HepG2 (cell line): Measurements from ENCODE around the gene GPATCH8. TPM values are rescaled to one million over a fixed set of nuclear protein-coding genes. Genes with fewer than 3 reads are reported as not detected.

Experiments used
- ATAC-seq: fragments of 200-7000 bp; cut with Tn5 transposase; 3 replicates; pipeline ENCODE4 v1.9.1; 2020; ENCODE audit warnings: mild to moderate bottlenecking, moderate library complexity
- BruUV-seq: library from RNA; stranded (reverse); fragments of 400-500 nt; replicated peaks from 2 replicates; lab custom pipeline; 2021; lab: Mats Ljungman, UMichigan
- CTCF ChIA-PET: fragments of 300-600 bp; formaldehyde crosslinking; extraction: SDS; loops from one replicate; lab custom pipeline; 2021; ENCODE audit warnings: low total read pairs, inconsistent platforms, low intra/inter-chr PET ratio; lab: Yijun Ruan, JAX
- POLR2A ChIA-PET: fragments of 350-600 bp; sonication (Branson Sonifier 250); formaldehyde crosslinking; loops from one replicate; lab custom pipeline; 2020; ENCODE audit warnings: antibody characterized with exemption, inconsistent platforms; lab: Yijun Ruan, JAX
- DNase-seq: peaks from one replicate; pipeline ENCODE4 v3.0.0-alpha.2; 2015; ENCODE audit warnings: low spot score
- FAIRE-seq: peaks from 3 replicates; lab custom pipeline; 2011; peaks lifted over from hg19 to GRCh38; lab: Jason Lieb, UNC
- H2AFZ ChIP-seq: one replicate; pipeline ENCODE4 v1.6.1; 2011; ENCODE audit warnings: low read length, inconsistent platforms
- H3K27ac ChIP-seq: fragments of 300-600 bp; 3 replicates; pipeline ENCODE4 v1.8.0; 2011; ENCODE audit warnings: mixed run types, mild to moderate bottlenecking, mixed read lengths, low read length, inconsistent platforms; ENCODE audit not compliant: insufficient read depth; ENCODE audit errors: extremely low read length
- H3K27me3 ChIP-seq, 2 experiments: fragments of 200-600 bp in 1 of 2; 2 replicates in 1 of 2; 3 replicates in 1 of 2; pipeline versions ENCODE4 v1.6.0 to v1.8.0; 2011; ENCODE audit warnings: low read length in 2 of 2, mild to moderate bottlenecking in 2 of 2, moderate library complexity in 2 of 2, inconsistent platforms in 1 of 2; ENCODE audit not compliant: insufficient read depth in 2 of 2, control insufficient read depth in 1 of 2
- H3K36me3 ChIP-seq, 2 experiments: fragments of 200-600 bp in 1 of 2; replicated peaks in 1 of 2; 2 replicates in 1 of 2; 3 replicates in 1 of 2; pipeline versions ENCODE4 v1.5.1 to v1.8.0; 2011; ENCODE audit warnings: low read length in 2 of 2, inconsistent platforms in 1 of 2; ENCODE audit not compliant: insufficient read depth in 2 of 2, control insufficient read depth in 1 of 2
- H3K4me1 ChIP-seq: 2 replicates; pipeline ENCODE4 v1.5.1; 2012; ENCODE audit warnings: low read length, inconsistent platforms; ENCODE audit not compliant: insufficient read depth
- H3K4me2 ChIP-seq: 2 replicates; pipeline ENCODE4 v1.6.0; 2011; ENCODE audit warnings: low read depth, low read length, inconsistent platforms
- H3K4me3 ChIP-seq, 3 experiments: fragments of 200-600 bp in 1 of 3; sonication (generic), shearing (Covaris generic) in 1 of 3; replicated peaks in 1 of 3; 2 replicates each; pipeline ENCODE4 v1.5.1; 2011 to 2016; ENCODE audit warnings: low read length in 3 of 3, inconsistent platforms in 2 of 3, low read depth in 2 of 3, mild to moderate bottlenecking in 2 of 3, control low read depth in 1 of 3, mixed read lengths in 1 of 3; ENCODE audit not compliant: insufficient read depth in 1 of 3
- H3K79me2 ChIP-seq: one replicate; pipeline ENCODE4 v1.6.1; 2011; ENCODE audit warnings: low read length, inconsistent platforms; ENCODE audit not compliant: insufficient read depth
- H3K9ac ChIP-seq: 2 replicates; pipeline ENCODE4 v1.6.0; 2011; ENCODE audit warnings: mild to moderate bottlenecking, low read depth, low read length, inconsistent platforms; ENCODE audit not compliant: insufficient read depth
- H3K9me3 ChIP-seq: 2 replicates; pipeline ENCODE4 v1.5.1; 2012; ENCODE audit warnings: mild to moderate bottlenecking, low read length
- H4K20me1 ChIP-seq: 2 replicates; pipeline ENCODE4 v1.6.0; 2011; ENCODE audit warnings: inconsistent platforms, mild to moderate bottlenecking, low read length, moderate library complexity; ENCODE audit not compliant: insufficient read depth
- CAMTA2 ChIP-seq: sonication (generic); formaldehyde crosslinking; IDR thresholded peaks from 2 replicates; pipeline ENCODE4 v1.4.0; 2020; ENCODE audit warnings: mild to moderate bottlenecking, missing genetic modification reagents, borderline replicate concordance
- HDAC1 ChIP-seq: sonication (generic); formaldehyde crosslinking; IDR thresholded peaks from 2 replicates; pipeline ENCODE4 v1.5.1; 2020; ENCODE audit warnings: mild to moderate bottlenecking, missing genetic modification reagents
- KDM2A ChIP-seq: sonication (generic); formaldehyde crosslinking; IDR thresholded peaks from 2 replicates; pipeline ENCODE4 v1.4.0; 2020; ENCODE audit warnings: low read depth, missing genetic modification reagents, borderline replicate concordance
- MAZ ChIP-seq, 2 experiments: sonication (generic) in 1 of 2; formaldehyde crosslinking in 1 of 2; IDR thresholded peaks; 2 replicates each; pipeline versions ENCODE4 v1.5.0 to v1.6.1; 2012 to 2020; ENCODE audit warnings: low read depth in 2 of 2, mild to moderate bottlenecking in 2 of 2, borderline replicate concordance in 1 of 2, improper control_type of control experiment in 1 of 2, low read length in 1 of 2, missing genetic modification reagents in 1 of 2, moderate library complexity in 1 of 2
- SALL1 ChIP-seq: sonication (generic); formaldehyde crosslinking; IDR thresholded peaks from 2 replicates; pipeline ENCODE4 v1.8.0; 2022; ENCODE audit warnings: mild to moderate bottlenecking, missing genetic modification reagents
- SAP130 ChIP-seq: IDR thresholded peaks from 2 replicates; pipeline ENCODE4 v1.6.1; 2016; ENCODE audit warnings: low read depth
- SP1 ChIP-seq, 2 experiments: fragments of 450-650 bp in 1 of 2; sonication (generic) in 1 of 2; formaldehyde crosslinking in 1 of 2; IDR thresholded peaks; 2 replicates each; pipeline versions ENCODE4 v1.4.0 to v1.6.1; 2016 to 2020; ENCODE audit warnings: missing genetic modification reagents in 1 of 2
- ZKSCAN8 ChIP-seq: IDR thresholded peaks from 2 replicates; pipeline ENCODE4 v1.6.1; 2016; ENCODE audit warnings: borderline replicate concordance, missing genetic modification reagents, missing compliant biosample characterization
- ZMYM2 ChIP-seq: sonication (generic); formaldehyde crosslinking; IDR thresholded peaks from 2 replicates; pipeline ENCODE4 v1.8.0; 2022; ENCODE audit warnings: mild to moderate bottlenecking, missing genetic modification reagents
- ZNF589 ChIP-seq: sonication (generic); formaldehyde crosslinking; conservative IDR thresholded peaks from 2 replicates; pipeline ENCODE4 v1.8.0; 2022; ENCODE audit warnings: mild to moderate bottlenecking, moderate library complexity, missing genetic modification reagents
- ZNF788 ChIP-seq: sonication (generic); formaldehyde crosslinking; IDR thresholded peaks from 2 replicates; pipeline ENCODE4 v1.5.0; 2020; ENCODE audit warnings: mild to moderate bottlenecking, missing genetic modification reagents, borderline replicate concordance
- WGBS: methylation state at CpG from one replicate; pipeline ENCODE4 v1.1.6; 2017; ENCODE audit warnings: low lambda C conversion rate; 5-methylcytosine and 5-hydroxymethylcytosine counted together
- in situ Hi-C: cut with HindIII; loops from 2 replicates; pipeline ENCODE4 v1.10.0; 2017; ENCODE audit warnings: low pct_unique_long_range_greater_than_20kb; ENCODE audit not compliant: extremely low pct_ligation_motif_present
- intact Hi-C: fragments of 100-400 bp; cut with micrococcal nuclease; formaldehyde crosslinking; loops from one replicate; pipeline ENCODE4 v1.10.0; 2022; ENCODE audit not compliant: unreplicated experiment
- polyA plus RNA-seq, 8 experiments: library from polyadenylated mRNA; depleted of rRNA in 3 of 8; stranded (reverse) in 7 of 8; unstranded in 1 of 8; fragments of >200 nt; fragmentation: Illumina TruSeq in 4 of 8; extraction: Trizol in 4 of 8; gene quantifications; 2 replicates each; pipeline versions ENCODE4 v1.2.1 to v1.2.3, GENCODE V29; 2011 to 2016; ENCODE audit warnings: low read depth in 4 of 8, missing spikeins in 1 of 8, mixed read lengths in 1 of 8; ENCODE audit not compliant: insufficient read depth in 1 of 8
- total RNA-seq, 5 experiments: library from RNA; depleted of rRNA; stranded (reverse); fragments of >200 nt; fragmentation: Illumina TruSeq; extraction: Trizol; gene quantifications; 2 replicates each; pipeline ENCODE4 v1.2.3, GENCODE V29; 2016; ENCODE audit warnings: low read depth in 1 of 5
- TF ChIP-seq, protein P1 (sequence below): sonication (generic); formaldehyde crosslinking; IDR thresholded peaks from 2 replicates; pipeline ENCODE4 v1.5.0; 2020; ENCODE audit warnings: mild to moderate bottlenecking, missing genetic modification reagents, moderate library complexity
- TF ChIP-seq, protein P2 (sequence below): sonication (generic); formaldehyde crosslinking; IDR thresholded peaks from 2 replicates; pipeline ENCODE4 v1.8.1; 2023; ENCODE audit warnings: mild to moderate bottlenecking, missing genetic modification reagents
- TF ChIP-seq, protein P3 (sequence below): IDR thresholded peaks from 2 replicates; pipeline ENCODE4 v1.6.1; 2018; ENCODE audit warnings: missing genetic modification reagents, mild to moderate bottlenecking, missing compliant biosample characterization
- TF ChIP-seq, protein P4 (sequence below): sonication (generic); formaldehyde crosslinking; IDR thresholded peaks from 2 replicates; pipeline ENCODE4 v1.9.0; 2022; ENCODE audit warnings: low read depth, missing genetic modification reagents

The GPATCH8 gene
- total and polyA plus RNA-seq, 2 of the 13 experiments (the other 11 are each of a cell fraction or from before 2014, with no cell fraction given): 20.7 to 21.5 TPM

- POLR2A ChIA-PET: interaction anchor here (0.5 to 2.0 kb wide), 13 partner anchors 10 to 812 kb away, joined by 3 to 12 read pairs (median 5); partner anchors contain the start of genes FAM171A2, GPATCH8 and GRN
- TF ChIP-seq CAMTA2 (CRISPR knock-in tag) (no peak), SAP130 (CRISPR knock-in tag) (peak; percentile 43), ZMYM2 (CRISPR knock-in tag) (0 out of 2 replicates have a peak, but pooled peaks have one; percentile 30), SP1 (IDR thresholded peaks at IDR 0.05) (no peak), SP1 (CRISPR knock-in tag; IDR thresholded peaks at IDR 0.05) (peak; percentile 56), ZNF788 (CRISPR knock-in tag) (peak; percentile 58; the same call in 1 of the 2 replicates), HDAC1 (CRISPR knock-in tag) (0 out of 2 replicates have a peak, but pooled peaks have one; percentile 33), MAZ (IDR thresholded peaks at IDR 0.05; ENCODE audit: borderline replicate concordance, low read depth, low read length) (peak; percentile 86), MAZ (CRISPR knock-in tag; IDR thresholded peaks at IDR 0.05; ENCODE audit: low read depth) (0 out of 2 replicates have a peak, but pooled peaks have one; percentile 31), ZKSCAN8 (CRISPR knock-in tag) (no peak), KDM2A (CRISPR knock-in tag) (peak; percentile 63), SALL1 (peak; percentile 30; the same call in 1 of the 2 replicates), ZNF589 (0 out of 2 replicates have a peak, but pooled peaks have one; percentile 59)
- TF ChIP-seq, protein P1, sequence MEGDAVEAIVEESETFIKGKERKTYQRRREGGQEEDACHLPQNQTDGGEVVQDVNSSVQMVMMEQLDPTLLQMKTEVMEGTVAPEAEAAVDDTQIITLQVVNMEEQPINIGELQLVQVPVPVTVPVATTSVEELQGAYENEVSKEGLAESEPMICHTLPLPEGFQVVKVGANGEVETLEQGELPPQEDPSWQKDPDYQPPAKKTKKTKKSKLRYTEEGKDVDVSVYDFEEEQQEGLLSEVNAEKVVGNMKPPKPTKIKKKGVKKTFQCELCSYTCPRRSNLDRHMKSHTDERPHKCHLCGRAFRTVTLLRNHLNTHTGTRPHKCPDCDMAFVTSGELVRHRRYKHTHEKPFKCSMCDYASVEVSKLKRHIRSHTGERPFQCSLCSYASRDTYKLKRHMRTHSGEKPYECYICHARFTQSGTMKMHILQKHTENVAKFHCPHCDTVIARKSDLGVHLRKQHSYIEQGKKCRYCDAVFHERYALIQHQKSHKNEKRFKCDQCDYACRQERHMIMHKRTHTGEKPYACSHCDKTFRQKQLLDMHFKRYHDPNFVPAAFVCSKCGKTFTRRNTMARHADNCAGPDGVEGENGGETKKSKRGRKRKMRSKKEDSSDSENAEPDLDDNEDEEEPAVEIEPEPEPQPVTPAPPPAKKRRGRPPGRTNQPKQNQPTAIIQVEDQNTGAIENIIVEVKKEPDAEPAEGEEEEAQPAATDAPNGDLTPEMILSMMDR (CRISPR knock-in tag): peak; percentile 17
- TF ChIP-seq, protein P2, sequence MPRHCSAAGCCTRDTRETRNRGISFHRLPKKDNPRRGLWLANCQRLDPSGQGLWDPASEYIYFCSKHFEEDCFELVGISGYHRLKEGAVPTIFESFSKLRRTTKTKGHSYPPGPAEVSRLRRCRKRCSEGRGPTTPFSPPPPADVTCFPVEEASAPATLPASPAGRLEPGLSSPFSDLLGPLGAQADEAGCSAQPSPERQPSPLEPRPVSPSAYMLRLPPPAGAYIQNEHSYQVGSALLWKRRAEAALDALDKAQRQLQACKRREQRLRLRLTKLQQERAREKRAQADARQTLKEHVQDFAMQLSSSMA (CRISPR knock-in tag): 0 out of 2 replicates have a peak, but pooled peaks have one; percentile 20
- TF ChIP-seq, protein P3, sequence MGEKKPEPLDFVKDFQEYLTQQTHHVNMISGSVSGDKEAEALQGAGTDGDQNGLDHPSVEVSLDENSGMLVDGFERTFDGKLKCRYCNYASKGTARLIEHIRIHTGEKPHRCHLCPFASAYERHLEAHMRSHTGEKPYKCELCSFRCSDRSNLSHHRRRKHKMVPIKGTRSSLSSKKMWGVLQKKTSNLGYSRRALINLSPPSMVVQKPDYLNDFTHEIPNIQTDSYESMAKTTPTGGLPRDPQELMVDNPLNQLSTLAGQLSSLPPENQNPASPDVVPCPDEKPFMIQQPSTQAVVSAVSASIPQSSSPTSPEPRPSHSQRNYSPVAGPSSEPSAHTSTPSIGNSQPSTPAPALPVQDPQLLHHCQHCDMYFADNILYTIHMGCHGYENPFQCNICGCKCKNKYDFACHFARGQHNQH (CRISPR knock-in tag): 0 out of 2 replicates have a peak, but pooled peaks have one; percentile 11
- TF ChIP-seq, protein P4, sequence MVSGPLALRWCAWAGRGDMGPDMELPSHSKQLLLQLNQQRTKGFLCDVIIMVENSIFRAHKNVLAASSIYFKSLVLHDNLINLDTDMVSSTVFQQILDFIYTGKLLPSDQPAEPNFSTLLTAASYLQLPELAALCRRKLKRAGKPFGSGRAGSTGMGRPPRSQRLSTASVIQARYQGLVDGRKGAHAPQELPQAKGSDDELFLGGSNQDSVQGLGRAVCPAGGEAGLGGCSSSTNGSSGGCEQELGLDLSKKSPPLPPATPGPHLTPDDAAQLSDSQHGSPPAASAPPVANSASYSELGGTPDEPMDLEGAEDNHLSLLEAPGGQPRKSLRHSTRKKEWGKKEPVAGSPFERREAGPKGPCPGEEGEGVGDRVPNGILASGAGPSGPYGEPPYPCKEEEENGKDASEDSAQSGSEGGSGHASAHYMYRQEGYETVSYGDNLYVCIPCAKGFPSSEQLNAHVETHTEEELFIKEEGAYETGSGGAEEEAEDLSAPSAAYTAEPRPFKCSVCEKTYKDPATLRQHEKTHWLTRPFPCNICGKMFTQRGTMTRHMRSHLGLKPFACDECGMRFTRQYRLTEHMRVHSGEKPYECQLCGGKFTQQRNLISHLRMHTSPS (CRISPR knock-in tag): peak; percentile 43; the same call in 1 of the 2 replicates
Observed at GRCh38 chr17:44385287-44386181, 117.7 kb downstream of the GPATCH8 start.

More at GRCh38 chr17:44385287-44386181, 117.7 kb downstream of the GPATCH8 start:
- BruUV-seq: TSS peak; percentile 54
- Histone ChIP-seq H3K36me3 (no peaks in the 10 kb centered on the region), H3K9ac (peak overlapping the region; percentile 64), H3K4me1 (peaks cover 34% of the 10 kb centered on the region), H4K20me1 (no peaks in the 10 kb centered on the region), H3K4me3 (peak overlapping the region; percentile 58 to 83 (median 61)), H3K79me2 (no peaks in the 10 kb centered on the region), H3K4me2 (peak overlapping the region; percentile 96), H3K27ac (no peak overlapping the region), H3K9me3 (no peaks in the 10 kb centered on the region), H3K27me3 (peaks cover 15 to 54% of the 10 kb centered on the region in 2 experiments), H2AFZ (peak overlapping the region; percentile 79)
- CTCF ChIA-PET: interaction anchor here (0.8 kb wide), 1 partner anchor 138 kb away, joined by 3 read pairs; no protein-coding TSS in a partner anchor
- DNase-seq (peak; percentile 65), FAIRE-seq (peak; percentile 4), ATAC-seq (peak; percentile 73)
- 18% methylated on average over 38 of the region's 68 CpGs for WGBS
- in situ Hi-C loops: no loop called here
- intact Hi-C loops: no loop called here
